Measurements from ENCODE around the gene TBC1D23.

The TBC1D23 gene

DNA sequence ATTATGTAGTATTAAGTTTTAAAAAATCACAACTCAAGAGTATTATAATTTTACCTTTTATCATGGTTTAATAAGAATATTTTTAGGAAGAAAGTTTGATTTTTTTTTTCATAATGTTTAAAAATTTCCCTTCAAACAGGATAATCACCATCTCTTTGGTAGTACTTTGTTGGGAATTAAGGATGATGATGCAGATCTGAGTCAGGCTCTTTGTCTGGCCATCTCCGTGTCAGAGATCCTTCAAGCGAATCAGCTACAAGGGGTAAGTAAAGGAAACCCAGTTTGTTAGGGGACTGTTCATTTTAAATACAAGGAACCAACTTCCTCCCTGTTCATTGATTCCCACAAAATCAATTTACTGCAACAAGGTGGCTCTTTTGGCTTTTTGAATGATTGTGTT is 37.0 kb downstream of the TBC1D23 start:
- no peak for TF ChIP-seq RARB (CRISPR knock-in tag; IDR thresholded peaks at IDR 0.05)
- no peak for TF ChIP-seq ZFP30 (CRISPR knock-in tag; IDR thresholded peaks at IDR 0.05)
- TF ChIP-seq ESRRG (CRISPR knock-in tag; IDR thresholded peaks at IDR 0.05) = no peak
- TF ChIP-seq, protein P1, sequence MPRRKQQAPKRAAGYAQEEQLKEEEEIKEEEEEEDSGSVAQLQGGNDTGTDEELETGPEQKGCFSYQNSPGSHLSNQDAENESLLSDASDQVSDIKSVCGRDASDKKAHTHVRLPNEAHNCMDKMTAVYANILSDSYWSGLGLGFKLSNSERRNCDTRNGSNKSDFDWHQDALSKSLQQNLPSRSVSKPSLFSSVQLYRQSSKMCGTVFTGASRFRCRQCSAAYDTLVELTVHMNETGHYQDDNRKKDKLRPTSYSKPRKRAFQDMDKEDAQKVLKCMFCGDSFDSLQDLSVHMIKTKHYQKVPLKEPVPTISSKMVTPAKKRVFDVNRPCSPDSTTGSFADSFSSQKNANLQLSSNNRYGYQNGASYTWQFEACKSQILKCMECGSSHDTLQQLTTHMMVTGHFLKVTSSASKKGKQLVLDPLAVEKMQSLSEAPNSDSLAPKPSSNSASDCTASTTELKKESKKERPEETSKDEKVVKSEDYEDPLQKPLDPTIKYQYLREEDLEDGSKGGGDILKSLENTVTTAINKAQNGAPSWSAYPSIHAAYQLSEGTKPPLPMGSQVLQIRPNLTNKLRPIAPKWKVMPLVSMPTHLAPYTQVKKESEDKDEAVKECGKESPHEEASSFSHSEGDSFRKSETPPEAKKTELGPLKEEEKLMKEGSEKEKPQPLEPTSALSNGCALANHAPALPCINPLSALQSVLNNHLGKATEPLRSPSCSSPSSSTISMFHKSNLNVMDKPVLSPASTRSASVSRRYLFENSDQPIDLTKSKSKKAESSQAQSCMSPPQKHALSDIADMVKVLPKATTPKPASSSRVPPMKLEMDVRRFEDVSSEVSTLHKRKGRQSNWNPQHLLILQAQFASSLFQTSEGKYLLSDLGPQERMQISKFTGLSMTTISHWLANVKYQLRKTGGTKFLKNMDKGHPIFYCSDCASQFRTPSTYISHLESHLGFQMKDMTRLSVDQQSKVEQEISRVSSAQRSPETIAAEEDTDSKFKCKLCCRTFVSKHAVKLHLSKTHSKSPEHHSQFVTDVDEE (CRISPR knock-in tag; IDR thresholded peaks at IDR 0.05) = no peak
- no peak for TF ChIP-seq TOX (CRISPR knock-in tag; IDR thresholded peaks at IDR 0.05; ENCODE audit: borderline replicate concordance)
- no peak for TF ChIP-seq CSDC2 (CRISPR knock-in tag; IDR thresholded peaks at IDR 0.05)
- no peak for TF ChIP-seq ZNF8 (CRISPR knock-in tag; IDR thresholded peaks at IDR 0.05)
- no peak for TF ChIP-seq ZNF70 (CRISPR knock-in tag; IDR thresholded peaks at IDR 0.05)
- TF ChIP-seq, protein P2, sequence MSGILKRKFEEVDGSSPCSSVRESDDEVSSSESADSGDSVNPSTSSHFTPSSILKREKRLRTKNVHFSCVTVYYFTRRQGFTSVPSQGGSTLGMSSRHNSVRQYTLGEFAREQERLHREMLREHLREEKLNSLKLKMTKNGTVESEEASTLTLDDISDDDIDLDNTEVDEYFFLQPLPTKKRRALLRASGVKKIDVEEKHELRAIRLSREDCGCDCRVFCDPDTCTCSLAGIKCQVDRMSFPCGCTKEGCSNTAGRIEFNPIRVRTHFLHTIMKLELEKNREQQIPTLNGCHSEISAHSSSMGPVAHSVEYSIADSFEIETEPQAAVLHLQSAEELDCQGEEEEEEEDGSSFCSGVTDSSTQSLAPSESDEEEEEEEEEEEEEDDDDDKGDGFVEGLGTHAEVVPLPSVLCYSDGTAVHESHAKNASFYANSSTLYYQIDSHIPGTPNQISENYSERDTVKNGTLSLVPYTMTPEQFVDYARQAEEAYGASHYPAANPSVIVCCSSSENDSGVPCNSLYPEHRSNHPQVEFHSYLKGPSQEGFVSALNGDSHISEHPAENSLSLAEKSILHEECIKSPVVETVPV (CRISPR knock-in tag; IDR thresholded peaks at IDR 0.05) = no peak
- no peak for TF ChIP-seq PPARA (CRISPR knock-in tag; IDR thresholded peaks at IDR 0.05; ENCODE audit: borderline replicate concordance)
- TF ChIP-seq, protein P3, sequence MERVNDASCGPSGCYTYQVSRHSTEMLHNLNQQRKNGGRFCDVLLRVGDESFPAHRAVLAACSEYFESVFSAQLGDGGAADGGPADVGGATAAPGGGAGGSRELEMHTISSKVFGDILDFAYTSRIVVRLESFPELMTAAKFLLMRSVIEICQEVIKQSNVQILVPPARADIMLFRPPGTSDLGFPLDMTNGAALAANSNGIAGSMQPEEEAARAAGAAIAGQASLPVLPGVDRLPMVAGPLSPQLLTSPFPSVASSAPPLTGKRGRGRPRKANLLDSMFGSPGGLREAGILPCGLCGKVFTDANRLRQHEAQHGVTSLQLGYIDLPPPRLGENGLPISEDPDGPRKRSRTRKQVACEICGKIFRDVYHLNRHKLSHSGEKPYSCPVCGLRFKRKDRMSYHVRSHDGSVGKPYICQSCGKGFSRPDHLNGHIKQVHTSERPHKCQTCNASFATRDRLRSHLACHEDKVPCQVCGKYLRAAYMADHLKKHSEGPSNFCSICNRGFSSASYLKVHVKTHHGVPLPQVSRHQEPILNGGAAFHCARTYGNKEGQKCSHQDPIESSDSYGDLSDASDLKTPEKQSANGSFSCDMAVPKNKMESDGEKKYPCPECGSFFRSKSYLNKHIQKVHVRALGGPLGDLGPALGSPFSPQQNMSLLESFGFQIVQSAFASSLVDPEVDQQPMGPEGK (CRISPR knock-in tag; IDR thresholded peaks at IDR 0.05; ENCODE audit: borderline replicate concordance) = no peak
- no peak for TF ChIP-seq ISL1 (CRISPR knock-in tag; IDR thresholded peaks at IDR 0.05)
- no peak for TF ChIP-seq BACH2 (CRISPR knock-in tag; IDR thresholded peaks at IDR 0.05; ENCODE audit: borderline replicate concordance)
- no peak for TF ChIP-seq ZNF565 (CRISPR knock-in tag; conservative IDR thresholded peaks at IDR 0.05; ENCODE audit: low read depth)
- TF ChIP-seq, protein P4, sequence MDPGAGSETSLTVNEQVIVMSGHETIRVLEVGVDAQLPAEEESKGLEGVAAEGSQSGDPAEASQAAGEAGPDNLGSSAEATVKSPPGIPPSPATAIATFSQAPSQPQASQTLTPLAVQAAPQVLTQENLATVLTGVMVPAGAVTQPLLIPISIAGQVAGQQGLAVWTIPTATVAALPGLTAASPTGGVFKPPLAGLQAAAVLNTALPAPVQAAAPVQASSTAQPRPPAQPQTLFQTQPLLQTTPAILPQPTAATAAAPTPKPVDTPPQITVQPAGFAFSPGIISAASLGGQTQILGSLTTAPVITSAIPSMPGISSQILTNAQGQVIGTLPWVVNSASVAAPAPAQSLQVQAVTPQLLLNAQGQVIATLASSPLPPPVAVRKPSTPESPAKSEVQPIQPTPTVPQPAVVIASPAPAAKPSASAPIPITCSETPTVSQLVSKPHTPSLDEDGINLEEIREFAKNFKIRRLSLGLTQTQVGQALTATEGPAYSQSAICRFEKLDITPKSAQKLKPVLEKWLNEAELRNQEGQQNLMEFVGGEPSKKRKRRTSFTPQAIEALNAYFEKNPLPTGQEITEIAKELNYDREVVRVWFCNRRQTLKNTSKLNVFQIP (CRISPR knock-in tag; IDR thresholded peaks at IDR 0.05; ENCODE audit: borderline replicate concordance, low read depth) = no peak
- ATAC-seq = no peak

DNA sequence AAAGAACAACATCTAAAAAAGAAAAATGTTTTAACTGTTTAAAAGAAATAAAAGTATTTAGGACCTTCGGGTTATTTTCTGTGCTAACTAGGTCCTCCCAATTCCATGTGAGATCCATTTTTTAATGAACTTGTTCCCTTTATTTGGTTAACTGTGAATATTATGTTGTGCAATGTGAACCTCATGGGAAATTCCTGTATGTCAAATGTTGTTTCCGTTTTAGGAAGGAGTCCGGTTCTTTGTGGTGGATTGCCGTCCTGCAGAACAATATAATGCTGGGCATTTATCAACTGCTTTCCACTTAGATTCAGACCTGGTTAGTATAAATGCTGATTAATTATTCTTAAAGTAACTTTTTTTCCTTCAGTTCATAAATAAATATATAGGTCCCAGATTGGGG is 38.2 kb downstream of the TBC1D23 start:
- no peak for TF ChIP-seq ARNTL (CRISPR knock-in tag; IDR thresholded peaks at IDR 0.05; ENCODE audit: borderline replicate concordance, low read depth)
- TF ChIP-seq PPARA (CRISPR knock-in tag; IDR thresholded peaks at IDR 0.05; ENCODE audit: borderline replicate concordance) = no peak
- no peak for TF ChIP-seq TOX (CRISPR knock-in tag; IDR thresholded peaks at IDR 0.05; ENCODE audit: borderline replicate concordance)

DNA sequence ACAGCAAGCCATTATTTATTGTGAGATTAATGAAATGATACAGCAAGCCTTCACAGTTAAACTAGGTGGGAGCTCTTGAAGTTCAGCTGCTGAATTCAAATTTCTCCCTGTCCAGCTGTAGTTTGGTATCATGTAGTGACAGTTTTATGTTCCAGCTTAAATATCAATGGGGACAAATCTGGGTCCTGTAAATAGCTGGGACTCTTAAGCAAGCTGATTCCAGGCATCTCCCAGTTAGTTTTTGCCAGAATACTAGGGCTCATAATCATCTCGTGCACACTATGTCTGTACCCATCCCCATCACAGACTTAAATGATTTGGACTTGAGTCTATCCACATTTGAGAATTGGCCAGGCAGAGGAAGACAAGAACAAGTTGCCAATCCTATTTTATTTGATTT is 45.9 kb downstream of the TBC1D23 start:
- TF ChIP-seq ZNF8 (CRISPR knock-in tag; IDR thresholded peaks at IDR 0.05) (no peak), ZFP3 (CRISPR knock-in tag; IDR thresholded peaks at IDR 0.05) (no peak), OSR1 (CRISPR knock-in tag; IDR thresholded peaks at IDR 0.05) (no peak), ESRRG (CRISPR knock-in tag; IDR thresholded peaks at IDR 0.05) (no peak), ZC3H10 (CRISPR knock-in tag; IDR thresholded peaks at IDR 0.05) (no peak), TOX (CRISPR knock-in tag; IDR thresholded peaks at IDR 0.05; ENCODE audit: borderline replicate concordance) (no peak), ISL1 (CRISPR knock-in tag; IDR thresholded peaks at IDR 0.05) (no peak), ZNF70 (CRISPR knock-in tag; IDR thresholded peaks at IDR 0.05) (no peak), ZNF565 (CRISPR knock-in tag; conservative IDR thresholded peaks at IDR 0.05; ENCODE audit: low read depth) (no peak), PPARA (CRISPR knock-in tag; IDR thresholded peaks at IDR 0.05; ENCODE audit: borderline replicate concordance) (no peak), CSDC2 (CRISPR knock-in tag; IDR thresholded peaks at IDR 0.05) (no peak), TCF4 (CRISPR knock-in tag; IDR thresholded peaks at IDR 0.05; ENCODE audit: borderline replicate concordance) (no peak), BACH2 (CRISPR knock-in tag; IDR thresholded peaks at IDR 0.05; ENCODE audit: borderline replicate concordance) (no peak)
- TF ChIP-seq, protein P2 (CRISPR knock-in tag; IDR thresholded peaks at IDR 0.05) = no peak
- TF ChIP-seq, protein P5, sequence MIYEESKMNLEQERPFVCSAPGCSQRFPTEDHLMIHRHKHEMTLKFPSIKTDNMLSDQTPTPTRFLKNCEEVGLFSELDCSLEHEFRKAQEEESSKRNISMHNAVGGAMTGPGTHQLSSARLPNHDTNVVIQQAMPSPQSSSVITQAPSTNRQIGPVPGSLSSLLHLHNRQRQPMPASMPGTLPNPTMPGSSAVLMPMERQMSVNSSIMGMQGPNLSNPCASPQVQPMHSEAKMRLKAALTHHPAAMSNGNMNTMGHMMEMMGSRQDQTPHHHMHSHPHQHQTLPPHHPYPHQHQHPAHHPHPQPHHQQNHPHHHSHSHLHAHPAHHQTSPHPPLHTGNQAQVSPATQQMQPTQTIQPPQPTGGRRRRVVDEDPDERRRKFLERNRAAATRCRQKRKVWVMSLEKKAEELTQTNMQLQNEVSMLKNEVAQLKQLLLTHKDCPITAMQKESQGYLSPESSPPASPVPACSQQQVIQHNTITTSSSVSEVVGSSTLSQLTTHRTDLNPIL (CRISPR knock-in tag; IDR thresholded peaks at IDR 0.05; ENCODE audit: low read depth) = no peak
- no peak for ATAC-seq

More for the DNA sequence above, 38.2 kb downstream of the TBC1D23 start:
- ATAC-seq = no peak

Data from SK-N-SH treated with all-trans-retinoic acid at 6 μM for 48 hours (cell line).